Liver (tissue), 9 donors: ENCODE measurements around the gene GPR62. TPM values are rescaled to one million over a fixed set of nuclear protein-coding genes. Genes with fewer than 3 reads are reported as not detected.

ENCODE experiments used
- DNase-seq: peaks from one replicate; pipeline ENCODE4 v3.0.0-alpha.2; 2017; ENCODE audit warnings: low spot score
- H3K27ac ChIP-seq, 2 donors: one replicate each; pipeline ENCODE4 v1.7.0; 2013; ENCODE audit warnings: inconsistent platforms in 2 of 2, low read length in 2 of 2, control low read depth in 1 of 2, low read depth in 1 of 2, mild to moderate bottlenecking in 1 of 2
- H3K27me3 ChIP-seq, 4 donors: one replicate each; pipeline versions ENCODE4 v1.6.1 to v1.7.0; 2013; ENCODE audit warnings: low read length in 3 of 4, inconsistent platforms in 1 of 4, mild to moderate bottlenecking in 1 of 4, moderate library complexity in 1 of 4; ENCODE audit not compliant: control insufficient read depth in 4 of 4, insufficient read depth in 4 of 4
- H3K36me3 ChIP-seq, 4 donors: one replicate each; pipeline versions ENCODE4 v1.6.1 to v1.7.0; 2013; ENCODE audit warnings: low read length in 3 of 4, mild to moderate bottlenecking in 3 of 4, low read depth in 1 of 4, moderate library complexity in 1 of 4; ENCODE audit not compliant: control insufficient read depth in 4 of 4, insufficient read depth in 3 of 4
- H3K4me1 ChIP-seq, 4 donors: one replicate each; pipeline versions ENCODE4 v1.6.1 to v1.7.0; 2013; ENCODE audit warnings: low read length in 3 of 4, mild to moderate bottlenecking in 3 of 4, moderate library complexity in 1 of 4; ENCODE audit not compliant: control insufficient read depth in 4 of 4, insufficient read depth in 4 of 4
- H3K4me3 ChIP-seq, 3 donors: one replicate each; pipeline versions ENCODE4 v1.6.1 to v1.7.0; 2013; ENCODE audit warnings: low read length in 3 of 3, control low read depth in 1 of 3, low read depth in 1 of 3, mild to moderate bottlenecking in 1 of 3
- H3K9ac ChIP-seq, 2 donors: one replicate each; pipeline ENCODE4 v1.7.0; 2013; ENCODE audit warnings: low read length in 2 of 2, mild to moderate bottlenecking in 2 of 2, moderate library complexity in 2 of 2, control low read depth in 1 of 2, low read depth in 1 of 2
- H3K9me3 ChIP-seq, 4 donors: one replicate each; pipeline versions ENCODE4 v1.6.1 to v1.7.0; 2013; ENCODE audit warnings: low read length in 3 of 4; ENCODE audit not compliant: control insufficient read depth in 4 of 4
- EGR1 ChIP-seq, 2 donors: IDR thresholded peaks; 2 replicates each; pipeline ENCODE4 v1.6.1; 2016 to 2018; ENCODE audit warnings: antibody characterized with exemption in 2 of 2, low read depth in 2 of 2
- FOXA1 ChIP-seq: IDR thresholded peaks from 2 replicates; pipeline ENCODE4 v1.6.1; 2016; ENCODE audit warnings: antibody characterized with exemption
- FOXA2 ChIP-seq: IDR thresholded peaks from 2 replicates; pipeline ENCODE4 v1.6.1; 2016; ENCODE audit warnings: antibody characterized with exemption
- GABPA ChIP-seq, 2 donors: IDR thresholded peaks in 1 of 2; conservative IDR thresholded peaks in 1 of 2; 2 replicates each; pipeline ENCODE4 v1.6.1; 2016; ENCODE audit warnings: antibody characterized with exemption in 2 of 2, mild to moderate bottlenecking in 1 of 2, moderate library complexity in 1 of 2
- HNF4A ChIP-seq, 2 donors: conservative IDR thresholded peaks; 2 replicates each; pipeline ENCODE4 v1.6.1; 2016; ENCODE audit warnings: antibody characterized with exemption in 2 of 2, mild to moderate bottlenecking in 2 of 2
- HNF4G ChIP-seq: IDR thresholded peaks from 2 replicates; pipeline ENCODE4 v1.6.1; 2016; ENCODE audit warnings: antibody characterized with exemption
- JUND ChIP-seq, 2 donors: IDR thresholded peaks; 2 replicates each; pipeline ENCODE4 v1.6.1; 2016; ENCODE audit warnings: antibody characterized with exemption in 2 of 2
- MAX ChIP-seq: IDR thresholded peaks from 2 replicates; pipeline ENCODE4 v1.6.1; 2016; ENCODE audit warnings: antibody characterized with exemption
- NR2F2 ChIP-seq: IDR thresholded peaks from 2 replicates; pipeline ENCODE4 v1.6.1; 2016; ENCODE audit warnings: antibody characterized with exemption
- RAD21 ChIP-seq, 2 donors: IDR thresholded peaks; 2 replicates each; pipeline ENCODE4 v1.6.1; 2016; ENCODE audit warnings: antibody characterized with exemption in 2 of 2, mild to moderate bottlenecking in 2 of 2
- REST ChIP-seq: IDR thresholded peaks from 2 replicates; pipeline ENCODE4 v1.6.1; 2016; ENCODE audit warnings: antibody characterized with exemption, mild to moderate bottlenecking
- RXRA ChIP-seq, 2 donors: IDR thresholded peaks; 2 replicates each; pipeline ENCODE4 v1.6.1; 2017 to 2018; ENCODE audit warnings: antibody characterized with exemption in 2 of 2, mild to moderate bottlenecking in 1 of 2
- SP1 ChIP-seq: IDR thresholded peaks from 2 replicates; pipeline ENCODE4 v1.6.1; 2018; ENCODE audit warnings: antibody characterized with exemption, mild to moderate bottlenecking
- TAF1 ChIP-seq: conservative IDR thresholded peaks from 2 replicates; pipeline ENCODE4 v1.6.1; 2016; ENCODE audit warnings: antibody characterized with exemption, mild to moderate bottlenecking
- YY1 ChIP-seq: IDR thresholded peaks from 2 replicates; pipeline ENCODE4 v1.6.1; 2016; ENCODE audit warnings: antibody characterized with exemption, mild to moderate bottlenecking
- WGBS: extraction: QIAGEN DNeasy Blood & Tissue Kit; methylation state at CpG from one replicate; pipeline ENCODE4 v1.1.7; 2013; 5-methylcytosine and 5-hydroxymethylcytosine counted together
- polyA plus RNA-seq, 2 donors: library from polyadenylated mRNA; stranded (reverse) in 1 of 2; unstranded in 1 of 2; fragments of 200-250 nt in 1 of 2; fragments of >200 nt in 1 of 2; fragmentation: Nextera tagmentation in 1 of 2; extraction: Ambion mirVana in 1 of 2; gene quantifications; one replicate each; pipeline versions ENCODE4 v1.2.1 to v1.2.3, GENCODE V29; 2013 to 2015
- total RNA-seq, 2 donors: library from RNA; depleted of rRNA; stranded (reverse); fragments of >200 nt; gene quantifications; one replicate each; pipeline ENCODE4 v1.2.3, GENCODE V29; 2014
- TF ChIP-seq, protein P1 (sequence below): IDR thresholded peaks from 2 replicates; pipeline ENCODE4 v1.6.1; 2016; ENCODE audit warnings: antibody characterized with exemption
- TF ChIP-seq, protein P2 (sequence below): IDR thresholded peaks from 2 replicates; pipeline ENCODE4 v1.6.1; 2016; ENCODE audit warnings: antibody characterized with exemption
- donor health status: healthy.
- donor health status: healthy.
- donor health status: healthy.
- donor health status: healthy.
- donor health status: healthy.

The GPR62 gene
- total and polyA plus RNA-seq, 4 donors = 0.07 to 0.08 TPM; not detected in 2

DNA sequence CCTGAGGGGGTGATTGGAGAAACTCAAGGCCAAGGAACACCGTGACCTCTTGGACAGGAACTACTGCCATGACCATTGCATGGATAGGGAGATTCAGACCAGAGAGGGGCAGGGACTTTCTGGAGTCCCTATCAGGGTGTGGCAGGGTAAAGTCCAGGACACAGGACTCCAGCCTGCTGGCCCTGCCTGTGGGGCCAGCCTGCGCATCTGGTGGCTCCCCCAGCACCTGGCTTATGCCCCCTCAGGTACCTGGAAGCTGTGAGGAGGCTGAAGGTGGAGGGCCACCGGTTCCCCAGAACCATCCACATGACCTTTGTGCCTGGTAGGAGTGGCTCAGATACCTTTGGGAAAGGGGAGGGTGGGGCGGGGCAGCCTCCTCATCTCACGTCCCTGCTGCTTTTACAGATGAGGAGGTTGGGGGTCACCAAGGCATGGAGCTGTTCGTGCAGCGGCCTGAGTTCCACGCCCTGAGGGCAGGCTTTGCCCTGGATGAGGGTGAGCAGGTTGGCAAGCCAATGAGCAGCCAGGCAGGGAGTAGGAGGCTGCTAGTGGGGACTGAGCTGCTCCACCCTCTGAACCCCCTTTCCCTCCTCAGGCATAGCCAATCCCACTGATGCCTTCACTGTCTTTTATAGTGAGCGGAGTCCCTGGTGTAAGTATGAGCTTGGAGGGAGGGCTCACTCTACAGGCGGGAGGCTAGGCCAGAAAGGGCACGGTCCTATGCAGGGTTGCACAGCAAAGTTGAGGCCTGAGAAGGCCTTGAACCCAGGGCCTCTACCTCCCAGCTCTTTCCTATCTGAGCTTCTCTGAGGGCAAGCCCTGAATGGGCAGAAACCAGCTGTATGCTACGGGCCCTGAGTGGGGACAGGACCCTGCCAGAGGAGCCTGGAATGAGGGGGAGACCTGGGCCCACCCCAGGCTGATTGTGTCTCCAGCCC is 31.1 kb downstream of the GPR62 start:
- Histone ChIP-seq H3K9me3 (no peaks in the 10 kb centered on the region), H3K4me3 (no peak overlapping the region), H3K9ac (no peak overlapping the region), H3K36me3 (peaks cover 0 to 6% (median 4%) of the 10 kb centered on the region in 4 donors), H3K27ac (no peak overlapping the region), H3K4me1 (peaks cover 5 to 38% (median 23%) of the 10 kb centered on the region in 4 donors), H3K27me3 (no peaks in the 10 kb centered on the region)
- 80% methylated on average over 12 of the region's 12 CpGs for WGBS
- no peak for DNase-seq
- TF ChIP-seq REST (no peak), MAX (no peak), EGR1 (IDR thresholded peaks at IDR 0.05; ENCODE audit: low read depth in 2 of 2) (no peak), FOXA2 (no peak), YY1 (no peak), HNF4A (conservative IDR thresholded peaks at IDR 0.05) (peak; percentile 66 to 80), TAF1 (no peak), SP1 (peak; percentile 35), RAD21 (IDR thresholded peaks at IDR 0.05) (no peak), JUND (IDR thresholded peaks at IDR 0.05) (no peak), NR2F2 (no peak), HNF4G (no peak), RXRA (IDR thresholded peaks at IDR 0.05) (peak in 1 of 2 donors; percentile 22)
- TF ChIP-seq, protein P1, sequence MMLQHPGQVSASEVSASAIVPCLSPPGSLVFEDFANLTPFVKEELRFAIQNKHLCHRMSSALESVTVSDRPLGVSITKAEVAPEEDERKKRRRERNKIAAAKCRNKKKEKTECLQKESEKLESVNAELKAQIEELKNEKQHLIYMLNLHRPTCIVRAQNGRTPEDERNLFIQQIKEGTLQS = no peak
- TF ChIP-seq, protein P2, sequence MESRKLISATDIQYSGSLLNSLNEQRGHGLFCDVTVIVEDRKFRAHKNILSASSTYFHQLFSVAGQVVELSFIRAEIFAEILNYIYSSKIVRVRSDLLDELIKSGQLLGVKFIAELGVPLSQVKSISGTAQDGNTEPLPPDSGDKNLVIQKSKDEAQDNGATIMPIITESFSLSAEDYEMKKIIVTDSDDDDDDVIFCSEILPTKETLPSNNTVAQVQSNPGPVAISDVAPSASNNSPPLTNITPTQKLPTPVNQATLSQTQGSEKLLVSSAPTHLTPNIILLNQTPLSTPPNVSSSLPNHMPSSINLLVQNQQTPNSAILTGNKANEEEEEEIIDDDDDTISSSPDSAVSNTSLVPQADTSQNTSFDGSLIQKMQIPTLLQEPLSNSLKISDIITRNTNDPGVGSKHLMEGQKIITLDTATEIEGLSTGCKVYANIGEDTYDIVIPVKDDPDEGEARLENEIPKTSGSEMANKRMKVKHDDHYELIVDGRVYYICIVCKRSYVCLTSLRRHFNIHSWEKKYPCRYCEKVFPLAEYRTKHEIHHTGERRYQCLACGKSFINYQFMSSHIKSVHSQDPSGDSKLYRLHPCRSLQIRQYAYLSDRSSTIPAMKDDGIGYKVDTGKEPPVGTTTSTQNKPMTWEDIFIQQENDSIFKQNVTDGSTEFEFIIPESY = no peak

DNA sequence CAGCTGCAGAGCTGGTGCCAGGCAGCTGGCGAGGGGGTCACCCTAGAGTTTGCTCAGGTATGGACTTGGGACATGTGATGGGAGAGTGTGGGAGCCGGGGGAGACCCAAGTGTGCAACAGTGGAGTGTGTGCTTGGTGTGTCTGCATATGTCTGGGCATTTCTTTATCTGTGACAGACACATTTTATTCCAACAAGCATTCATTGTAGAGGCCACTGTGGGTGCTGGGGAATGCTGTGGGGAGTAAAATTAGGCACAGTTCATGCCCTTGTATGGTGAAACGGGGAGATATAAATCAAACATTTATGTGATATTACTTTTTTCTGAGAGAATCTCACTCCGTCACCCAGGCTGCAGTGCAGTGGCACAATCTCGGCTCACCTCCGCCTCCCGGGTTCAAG is 32.4 kb downstream of the GPR62 start:
- Histone ChIP-seq H3K36me3 (peaks cover under 1 to 8% (median 5%) of the 10 kb centered on the region in 4 donors), H3K9me3 (no peaks in the 10 kb centered on the region), H3K27me3 (no peaks in the 10 kb centered on the region), H3K4me1 (peaks cover 5 to 30% (median 19%) of the 10 kb centered on the region in 4 donors), H3K4me3 (no peak overlapping the region), H3K27ac (no peak overlapping the region), H3K9ac (no peak overlapping the region)
- WGBS = 94% methylated on average over 7 of the region's 7 CpGs
- DNase-seq = no peak
- TF ChIP-seq, protein P1 = no peak
- TF ChIP-seq RAD21 (IDR thresholded peaks at IDR 0.05) (no peak), NR2F2 (no peak), JUND (IDR thresholded peaks at IDR 0.05) (no peak), RXRA (IDR thresholded peaks at IDR 0.05) (no peak), REST (no peak), EGR1 (IDR thresholded peaks at IDR 0.05; ENCODE audit: low read depth in 2 of 2) (no peak), HNF4A (conservative IDR thresholded peaks at IDR 0.05) (no peak), YY1 (no peak), MAX (no peak), FOXA1 (no peak), GABPA (IDR thresholded peaks at IDR 0.05 in 1 of 2, conservative IDR thresholded peaks at IDR 0.05 in 1 of 2) (no peak), SP1 (no peak), TAF1 (no peak)
- TF ChIP-seq, protein P2 = no peak
